ENCODE measurements around the gene THADA. TPM values are rescaled to one million over a fixed set of nuclear protein-coding genes. Genes with fewer than 3 reads are reported as not detected.
A peak's percentile ranks its signal among the peaks of the same experiment; 100 is the strongest.

THADA gene
- total RNA-seq, 1 donor, result 39.4 TPM

DNA sequence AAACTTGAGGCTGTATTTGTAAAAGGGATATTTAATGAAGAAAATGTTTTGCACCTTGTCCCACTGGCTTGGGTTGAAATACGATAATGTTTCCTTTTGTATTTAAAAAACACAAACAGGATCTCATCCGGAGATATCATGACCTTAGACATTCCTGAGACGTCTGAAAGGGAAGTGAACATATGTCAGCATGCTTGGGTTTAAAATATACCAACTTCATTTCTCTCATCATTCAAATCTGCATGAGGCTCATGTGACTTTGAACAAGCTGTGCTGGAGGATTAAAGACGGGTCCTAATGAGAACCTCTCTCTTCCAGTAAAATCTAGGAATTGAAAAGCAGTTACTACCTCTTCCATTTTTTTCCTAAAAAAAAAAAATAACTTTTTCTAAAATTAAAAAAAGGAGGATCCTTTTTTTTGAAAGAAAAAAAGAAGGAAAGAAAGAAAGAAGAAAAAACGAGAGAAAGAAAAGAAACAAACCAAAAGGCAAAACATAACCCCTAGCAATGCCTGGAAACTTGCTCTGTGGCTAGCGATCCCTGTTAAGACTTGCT, 262.7 kb downstream of the THADA start:
- H3K79me2 ChIP-seq (ENCODE audit: insufficient read depth, low read length), result no peaks in the 10 kb centered on the region
- no peak for DNase-seq (ENCODE audit: insufficient read length, low spot score, missing footprints)
- H2AFZ ChIP-seq (ENCODE audit: low read length), result peak overlapping the region; percentile 36
- no peaks in the 10 kb centered on the region for H3K27me3 ChIP-seq (ENCODE audit: insufficient read depth, low read length)
- TF ChIP-seq, protein P1, sequence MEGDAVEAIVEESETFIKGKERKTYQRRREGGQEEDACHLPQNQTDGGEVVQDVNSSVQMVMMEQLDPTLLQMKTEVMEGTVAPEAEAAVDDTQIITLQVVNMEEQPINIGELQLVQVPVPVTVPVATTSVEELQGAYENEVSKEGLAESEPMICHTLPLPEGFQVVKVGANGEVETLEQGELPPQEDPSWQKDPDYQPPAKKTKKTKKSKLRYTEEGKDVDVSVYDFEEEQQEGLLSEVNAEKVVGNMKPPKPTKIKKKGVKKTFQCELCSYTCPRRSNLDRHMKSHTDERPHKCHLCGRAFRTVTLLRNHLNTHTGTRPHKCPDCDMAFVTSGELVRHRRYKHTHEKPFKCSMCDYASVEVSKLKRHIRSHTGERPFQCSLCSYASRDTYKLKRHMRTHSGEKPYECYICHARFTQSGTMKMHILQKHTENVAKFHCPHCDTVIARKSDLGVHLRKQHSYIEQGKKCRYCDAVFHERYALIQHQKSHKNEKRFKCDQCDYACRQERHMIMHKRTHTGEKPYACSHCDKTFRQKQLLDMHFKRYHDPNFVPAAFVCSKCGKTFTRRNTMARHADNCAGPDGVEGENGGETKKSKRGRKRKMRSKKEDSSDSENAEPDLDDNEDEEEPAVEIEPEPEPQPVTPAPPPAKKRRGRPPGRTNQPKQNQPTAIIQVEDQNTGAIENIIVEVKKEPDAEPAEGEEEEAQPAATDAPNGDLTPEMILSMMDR (IDR thresholded peaks at IDR 0.05; ENCODE audit: extremely low read depth, low read depth, low read length), result no peak
- H3K27ac ChIP-seq (ENCODE audit: low read depth, low read length), result peak overlapping the region; percentile 57
- H3K9me3 ChIP-seq (ENCODE audit: low read depth, low read length), result no peaks in the 10 kb centered on the region
- H3K4me1 ChIP-seq (ENCODE audit: insufficient read depth, low read length), result peaks cover 20% of the 10 kb centered on the region
- peak overlapping the region; percentile 65 for H3K4me2 ChIP-seq (ENCODE audit: insufficient read depth, low read length)
- H3K36me3 ChIP-seq (ENCODE audit: insufficient read depth, low read length), result peaks cover 2% of the 10 kb centered on the region
- no peaks in the 10 kb centered on the region for H4K20me1 ChIP-seq (ENCODE audit: insufficient read depth, low read length)
- H3K4me3 ChIP-seq (ENCODE audit: insufficient read depth, low read length), result peak overlapping the region; percentile 33

DNA sequence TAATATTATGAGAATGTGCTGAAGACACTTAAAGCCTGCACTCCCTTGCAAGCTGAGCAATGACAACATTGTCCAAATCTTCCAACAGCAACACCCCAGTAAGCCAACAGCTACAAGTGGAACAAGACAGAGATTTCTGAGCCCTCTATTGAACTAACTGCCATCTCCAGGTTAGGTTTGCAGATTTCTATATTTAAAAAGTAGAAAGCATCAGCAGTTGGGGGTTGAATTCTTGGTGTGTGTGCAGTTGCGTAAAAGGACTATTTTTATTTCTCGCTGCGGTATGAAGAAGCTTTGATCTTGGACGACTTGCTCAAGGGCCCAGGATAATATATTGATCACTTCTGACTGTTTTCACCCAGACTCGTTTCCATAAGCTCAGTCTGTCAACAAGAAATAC, 263.2 kb downstream of the THADA start:
- no peak for DNase-seq (ENCODE audit: insufficient read length, low spot score, missing footprints)
- Histone ChIP-seq H3K27ac (ENCODE audit: low read depth, low read length) (no peak overlapping the region), H3K27me3 (ENCODE audit: insufficient read depth, low read length) (no peaks in the 10 kb centered on the region), H3K4me1 (ENCODE audit: insufficient read depth, low read length) (peaks cover 20% of the 10 kb centered on the region), H3K9me3 (ENCODE audit: low read depth, low read length) (no peaks in the 10 kb centered on the region), H3K4me3 (ENCODE audit: insufficient read depth, low read length) (no peak overlapping the region), H3K4me2 (ENCODE audit: insufficient read depth, low read length) (peak overlapping the region; percentile 65), H3K36me3 (ENCODE audit: insufficient read depth, low read length) (peaks cover 2% of the 10 kb centered on the region), H3K79me2 (ENCODE audit: insufficient read depth, low read length) (no peaks in the 10 kb centered on the region), H2AFZ (ENCODE audit: low read length) (no peak overlapping the region), H4K20me1 (ENCODE audit: insufficient read depth, low read length) (no peaks in the 10 kb centered on the region)
- TF ChIP-seq, protein P1 (IDR thresholded peaks at IDR 0.05; ENCODE audit: extremely low read depth, low read depth, low read length), result no peak

DNA sequence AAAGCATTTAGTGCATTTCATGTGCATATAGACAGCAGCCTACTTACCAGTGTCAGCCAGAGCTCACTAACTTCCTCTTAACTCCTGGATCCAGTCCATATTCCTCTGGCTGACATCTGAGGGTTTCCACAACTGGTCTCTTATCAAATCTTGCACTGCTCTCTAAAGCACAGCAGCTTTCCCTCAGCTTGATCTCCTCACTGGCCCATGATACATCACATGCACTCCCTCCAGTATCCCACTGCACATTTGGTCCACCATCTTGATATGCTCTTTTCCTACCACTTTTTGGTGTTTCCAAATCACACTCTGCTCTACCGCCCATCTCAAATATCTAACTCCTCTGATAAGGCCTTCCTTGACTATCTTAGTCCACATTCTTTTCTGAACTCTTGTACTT, 264.4 kb downstream of the THADA start:
- no peaks in the 10 kb centered on the region for H3K27me3 ChIP-seq (ENCODE audit: insufficient read depth, low read length)
- no peak for DNase-seq (ENCODE audit: insufficient read length, low spot score, missing footprints)
- TF ChIP-seq, protein P1 (IDR thresholded peaks at IDR 0.05; ENCODE audit: extremely low read depth, low read depth, low read length), result no peak
- no peak overlapping the region for H3K27ac ChIP-seq (ENCODE audit: low read depth, low read length)
- no peak overlapping the region for H3K4me3 ChIP-seq (ENCODE audit: insufficient read depth, low read length)
- no peak overlapping the region for H2AFZ ChIP-seq (ENCODE audit: low read length)
- no peaks in the 10 kb centered on the region for H4K20me1 ChIP-seq (ENCODE audit: insufficient read depth, low read length)
- H3K4me1 ChIP-seq (ENCODE audit: insufficient read depth, low read length), result peaks cover 20% of the 10 kb centered on the region
- no peaks in the 10 kb centered on the region for H3K9me3 ChIP-seq (ENCODE audit: low read depth, low read length)
- H3K36me3 ChIP-seq (ENCODE audit: insufficient read depth, low read length), result peaks cover 2% of the 10 kb centered on the region
- H3K4me2 ChIP-seq (ENCODE audit: insufficient read depth, low read length), result no peak overlapping the region
- H3K79me2 ChIP-seq (ENCODE audit: insufficient read depth, low read length), result no peaks in the 10 kb centered on the region

- no peak for DNase-seq (ENCODE audit: insufficient read length, low spot score, missing footprints)
- Histone ChIP-seq H4K20me1 (ENCODE audit: insufficient read depth, low read length) (no peaks in the 10 kb centered on the region), H3K36me3 (ENCODE audit: insufficient read depth, low read length) (peaks cover 2% of the 10 kb centered on the region), H3K27me3 (ENCODE audit: insufficient read depth, low read length) (no peaks in the 10 kb centered on the region), H3K79me2 (ENCODE audit: insufficient read depth, low read length) (no peaks in the 10 kb centered on the region), H2AFZ (ENCODE audit: low read length) (no peak overlapping the region), H3K27ac (ENCODE audit: low read depth, low read length) (no peak overlapping the region), H3K4me1 (ENCODE audit: insufficient read depth, low read length) (peaks cover 25% of the 10 kb centered on the region), H3K4me3 (ENCODE audit: insufficient read depth, low read length) (no peak overlapping the region), H3K4me2 (ENCODE audit: insufficient read depth, low read length) (no peak overlapping the region), H3K9me3 (ENCODE audit: low read depth, low read length) (no peaks in the 10 kb centered on the region)
- TF ChIP-seq, protein P1 (IDR thresholded peaks at IDR 0.05; ENCODE audit: extremely low read depth, low read depth, low read length), result no peak
Measured at GRCh38 chr2:43329637-43330036, 266.2 kb downstream of the THADA start.

Data from osteoblast (primary cell).